ENCODE measurements around the gene DNAI2. TPM values are rescaled to one million over a fixed set of nuclear protein-coding genes. Genes with fewer than 3 reads are reported as not detected.

The DNAI2 gene
- total and polyA plus RNA-seq, 9 of the 15 experiments (the other 6 are each of a cell fraction or from before 2014, with no cell fraction given), result not detected

DNA sequence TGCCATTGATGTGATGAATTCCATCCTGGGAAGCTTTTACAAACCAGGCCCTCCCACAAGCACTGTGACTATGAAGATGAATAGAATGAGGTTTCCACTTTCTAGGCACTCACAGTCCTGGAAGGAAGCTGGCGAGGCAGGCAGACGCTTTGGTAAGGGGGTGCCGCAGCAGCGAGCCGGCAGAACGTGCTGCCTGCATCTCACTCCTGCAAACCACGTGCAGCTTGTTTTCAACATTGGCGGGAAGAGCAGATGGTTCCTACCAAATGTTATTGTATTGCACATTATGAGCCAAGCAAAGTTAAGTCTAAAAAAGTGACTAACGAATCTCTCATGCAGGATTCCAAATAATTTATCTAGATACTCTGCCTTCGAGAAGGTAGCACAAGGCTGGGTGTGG, 3.7 kb upstream of the DNAI2 start:
- CTCF ChIA-PET (ENCODE audit: low intra/inter-chr PET ratio), result interaction anchor here (0.7 kb wide), 1 partner anchor 18 kb away, joined by 3 read pairs; no protein-coding TSS in a partner anchor
- no TSS peak for BruUV-seq (replicated peaks)
- no peak for FAIRE-seq
- WGBS (ENCODE audit: insufficient coverage, low coverage, missing lambda C conversion rate), result 18% methylated on average over 10 of the region's 10 CpGs
- intact Hi-C loops (cut with micrococcal nuclease), result no loop called here
- no peak for DNase-seq (ENCODE audit: extremely low read depth in 1 of 4, low spot score in 3 of 4)
- Histone ChIP-seq H3K9ac (ENCODE audit: insufficient read depth in 1 of 2, low read depth in 2 of 2, low read length in 2 of 2) (peak overlapping the region in 1 of 2 experiments; percentile 13; a peak in 1 of 4 replicates), H3K4me1 (replicated peaks in 1 of 2; ENCODE audit: control insufficient read depth in 2 of 2, insufficient read depth in 2 of 2, low read length in 2 of 2) (peaks cover 2 to 10% of the 10 kb centered on the region in 2 experiments; a peak in 3 of 5 replicates), H3K4me2 (ENCODE audit: insufficient read depth, low read length) (no peak overlapping the region), H2AFZ (ENCODE audit: low read depth, low read length) (no peak overlapping the region), H3K9me1 (ENCODE audit: control insufficient read depth, insufficient read depth, low read length) (no peaks in the 10 kb centered on the region), H3K27ac (ENCODE audit: extremely low read depth, low read depth, low read length) (no peak overlapping the region), H3K9me3 (replicated peaks; ENCODE audit: control insufficient read depth, insufficient read depth, low read depth, low read length) (no peaks in the 10 kb centered on the region; the same call in 1 of the 2 replicates), H3K79me2 (ENCODE audit: control insufficient read depth, insufficient read depth, low read length) (no peaks in the 10 kb centered on the region), H3K36me3 (ENCODE audit: control insufficient read depth, insufficient read depth, low read length) (no peaks in the 10 kb centered on the region), H3K4me3 (no peak overlapping the region), H3K27me3 (ENCODE audit: control insufficient read depth in 2 of 2, insufficient read depth in 2 of 2, low read length in 2 of 2) (peaks cover 26 to 76% of the 10 kb centered on the region in 2 experiments), H4K20me1 (replicated peaks; ENCODE audit: control insufficient read depth, insufficient read depth, low read length) (peaks cover 4% of the 10 kb centered on the region; the same call in 1 of the 2 replicates)
- POLR2A ChIA-PET, result interaction anchor here (0.7 to 1.8 kb wide), 7 partner anchors 9 to 65 kb away, joined by 3 to 6 read pairs (median 3); no protein-coding TSS in a partner anchor
- no peak for ATAC-seq
- in situ Hi-C loops (cut with MboI), result no loop called here
- TF ChIP-seq JUN (IDR thresholded peaks at IDR 0.05; ENCODE audit: borderline replicate concordance, low read depth, low read length), result no peak
- no peak for TF ChIP-seq JUN (CRISPR knock-in tag; IDR thresholded peaks at IDR 0.05; ENCODE audit: borderline replicate concordance)
- TF ChIP-seq SAFB (IDR thresholded peaks at IDR 0.05; ENCODE audit: borderline replicate concordance, low read depth, low read length), result no peak
- no peak for TF ChIP-seq SAP30 (IDR thresholded peaks at IDR 0.05; ENCODE audit: borderline replicate concordance, insufficient read depth, low read depth, low read length, poor library complexity, severe bottlenecking)
- TF ChIP-seq L3MBTL2 (IDR thresholded peaks at IDR 0.05), result peak; percentile 64
- TF ChIP-seq, protein P1, sequence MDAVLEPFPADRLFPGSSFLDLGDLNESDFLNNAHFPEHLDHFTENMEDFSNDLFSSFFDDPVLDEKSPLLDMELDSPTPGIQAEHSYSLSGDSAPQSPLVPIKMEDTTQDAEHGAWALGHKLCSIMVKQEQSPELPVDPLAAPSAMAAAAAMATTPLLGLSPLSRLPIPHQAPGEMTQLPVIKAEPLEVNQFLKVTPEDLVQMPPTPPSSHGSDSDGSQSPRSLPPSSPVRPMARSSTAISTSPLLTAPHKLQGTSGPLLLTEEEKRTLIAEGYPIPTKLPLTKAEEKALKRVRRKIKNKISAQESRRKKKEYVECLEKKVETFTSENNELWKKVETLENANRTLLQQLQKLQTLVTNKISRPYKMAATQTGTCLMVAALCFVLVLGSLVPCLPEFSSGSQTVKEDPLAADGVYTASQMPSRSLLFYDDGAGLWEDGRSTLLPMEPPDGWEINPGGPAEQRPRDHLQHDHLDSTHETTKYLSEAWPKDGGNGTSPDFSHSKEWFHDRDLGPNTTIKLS (IDR thresholded peaks at IDR 0.05; ENCODE audit: borderline replicate concordance, low read depth), result no peak
- no peak for TF ChIP-seq NCOA4 (IDR thresholded peaks at IDR 0.05; ENCODE audit: partially characterized antibody)
- TF ChIP-seq, protein P2, sequence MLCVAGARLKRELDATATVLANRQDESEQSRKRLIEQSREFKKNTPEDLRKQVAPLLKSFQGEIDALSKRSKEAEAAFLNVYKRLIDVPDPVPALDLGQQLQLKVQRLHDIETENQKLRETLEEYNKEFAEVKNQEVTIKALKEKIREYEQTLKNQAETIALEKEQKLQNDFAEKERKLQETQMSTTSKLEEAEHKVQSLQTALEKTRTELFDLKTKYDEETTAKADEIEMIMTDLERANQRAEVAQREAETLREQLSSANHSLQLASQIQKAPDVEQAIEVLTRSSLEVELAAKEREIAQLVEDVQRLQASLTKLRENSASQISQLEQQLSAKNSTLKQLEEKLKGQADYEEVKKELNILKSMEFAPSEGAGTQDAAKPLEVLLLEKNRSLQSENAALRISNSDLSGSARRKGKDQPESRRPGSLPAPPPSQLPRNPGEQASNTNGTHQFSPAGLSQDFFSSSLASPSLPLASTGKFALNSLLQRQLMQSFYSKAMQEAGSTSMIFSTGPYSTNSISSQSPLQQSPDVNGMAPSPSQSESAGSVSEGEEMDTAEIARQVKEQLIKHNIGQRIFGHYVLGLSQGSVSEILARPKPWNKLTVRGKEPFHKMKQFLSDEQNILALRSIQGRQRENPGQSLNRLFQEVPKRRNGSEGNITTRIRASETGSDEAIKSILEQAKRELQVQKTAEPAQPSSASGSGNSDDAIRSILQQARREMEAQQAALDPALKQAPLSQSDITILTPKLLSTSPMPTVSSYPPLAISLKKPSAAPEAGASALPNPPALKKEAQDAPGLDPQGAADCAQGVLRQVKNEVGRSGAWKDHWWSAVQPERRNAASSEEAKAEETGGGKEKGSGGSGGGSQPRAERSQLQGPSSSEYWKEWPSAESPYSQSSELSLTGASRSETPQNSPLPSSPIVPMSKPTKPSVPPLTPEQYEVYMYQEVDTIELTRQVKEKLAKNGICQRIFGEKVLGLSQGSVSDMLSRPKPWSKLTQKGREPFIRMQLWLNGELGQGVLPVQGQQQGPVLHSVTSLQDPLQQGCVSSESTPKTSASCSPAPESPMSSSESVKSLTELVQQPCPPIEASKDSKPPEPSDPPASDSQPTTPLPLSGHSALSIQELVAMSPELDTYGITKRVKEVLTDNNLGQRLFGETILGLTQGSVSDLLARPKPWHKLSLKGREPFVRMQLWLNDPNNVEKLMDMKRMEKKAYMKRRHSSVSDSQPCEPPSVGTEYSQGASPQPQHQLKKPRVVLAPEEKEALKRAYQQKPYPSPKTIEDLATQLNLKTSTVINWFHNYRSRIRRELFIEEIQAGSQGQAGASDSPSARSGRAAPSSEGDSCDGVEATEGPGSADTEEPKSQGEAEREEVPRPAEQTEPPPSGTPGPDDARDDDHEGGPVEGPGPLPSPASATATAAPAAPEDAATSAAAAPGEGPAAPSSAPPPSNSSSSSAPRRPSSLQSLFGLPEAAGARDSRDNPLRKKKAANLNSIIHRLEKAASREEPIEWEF (CRISPR knock-in tag; IDR thresholded peaks at IDR 0.05), result no peak
- TF ChIP-seq, protein P3, sequence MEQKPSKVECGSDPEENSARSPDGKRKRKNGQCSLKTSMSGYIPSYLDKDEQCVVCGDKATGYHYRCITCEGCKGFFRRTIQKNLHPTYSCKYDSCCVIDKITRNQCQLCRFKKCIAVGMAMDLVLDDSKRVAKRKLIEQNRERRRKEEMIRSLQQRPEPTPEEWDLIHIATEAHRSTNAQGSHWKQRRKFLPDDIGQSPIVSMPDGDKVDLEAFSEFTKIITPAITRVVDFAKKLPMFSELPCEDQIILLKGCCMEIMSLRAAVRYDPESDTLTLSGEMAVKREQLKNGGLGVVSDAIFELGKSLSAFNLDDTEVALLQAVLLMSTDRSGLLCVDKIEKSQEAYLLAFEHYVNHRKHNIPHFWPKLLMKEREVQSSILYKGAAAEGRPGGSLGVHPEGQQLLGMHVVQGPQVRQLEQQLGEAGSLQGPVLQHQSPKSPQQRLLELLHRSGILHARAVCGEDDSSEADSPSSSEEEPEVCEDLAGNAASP (IDR thresholded peaks at IDR 0.05), result no peak

Data from K562 (cell line).